HEK293 (cell line): ENCODE results near the gene DNAH1.
A peak's percentile ranks its signal among the peaks of the same experiment; 100 is the strongest.

Experiments used
- CTCF ChIP-seq: fragments of 450-650 bp; formaldehyde crosslinking; IDR thresholded peaks from 2 replicates; pipeline ENCODE4 v1.5.1; 2016; ENCODE audit warnings: missing biosample characterization, missing genetic modification characterization
- REPIN1 ChIP-seq: fragments of 450-650 bp; formaldehyde crosslinking; IDR thresholded peaks from 2 replicates; pipeline ENCODE4 v1.5.1; 2017; ENCODE audit warnings: missing biosample characterization, missing genetic modification characterization, low read depth
- REST ChIP-seq: fragments of 450-650 bp; formaldehyde crosslinking; IDR thresholded peaks from 2 replicates; pipeline ENCODE4 v1.5.1; 2016; ENCODE audit warnings: missing biosample characterization, missing genetic modification characterization
- ZBTB1 ChIP-seq: fragments of 450-650 bp; formaldehyde crosslinking; IDR thresholded peaks from 2 replicates; pipeline ENCODE4 v1.5.1; 2016; ENCODE audit warnings: missing biosample characterization, missing genetic modification characterization
- ZNF138 ChIP-seq: fragments of 450-650 bp; formaldehyde crosslinking; IDR thresholded peaks from 2 replicates; pipeline ENCODE4 v1.5.1; 2016; ENCODE audit warnings: missing biosample characterization, missing genetic modification characterization, borderline replicate concordance
- ZNF416 ChIP-seq: fragments of 450-650 bp; formaldehyde crosslinking; IDR thresholded peaks from 2 replicates; pipeline ENCODE4 v1.5.1; 2016; ENCODE audit warnings: missing biosample characterization, missing genetic modification characterization
- ZNF670 ChIP-seq: fragments of 450-650 bp; formaldehyde crosslinking; IDR thresholded peaks from 2 replicates; pipeline ENCODE4 v1.5.1; 2016; ENCODE audit warnings: missing biosample characterization, missing genetic modification characterization, low read depth
- ZSCAN30 ChIP-seq: fragments of 450-650 bp; IDR thresholded peaks from 2 replicates; pipeline ENCODE4 v1.5.1; 2018; ENCODE audit warnings: missing biosample characterization, mild to moderate bottlenecking, missing genetic modification characterization, moderate library complexity

- TF ChIP-seq REST (tag by site-specific recombination) (peak; percentile 21; the same call in 1 of the 2 replicates), ZNF416 (no peak), ZNF670 (no peak), CTCF (tag by site-specific recombination) (no peak), ZBTB1 (tag by site-specific recombination) (no peak), REPIN1 (tag by site-specific recombination) (no peak), ZNF138 (tag by site-specific recombination) (no peak), ZSCAN30 (no peak)
Measured at GRCh38 chr3:52347716-52348635, 31.9 kb downstream of the DNAH1 start.
